HCT116 (cell line): ENCODE results near the gene CARMIL1. TPM values are rescaled to one million over a fixed set of nuclear protein-coding genes. Genes with fewer than 3 reads are reported as not detected.

Source experiments
- ATAC-seq: fragments of 200-7000 bp; cut with Tn5 transposase; 2 replicates; pipeline ENCODE4 v1.9.1; 2020; ENCODE audit warnings: mild to moderate bottlenecking, moderate library complexity
- BruUV-seq: library from RNA; stranded (reverse); fragments of 400-500 nt; replicated peaks from 2 replicates; lab custom pipeline; 2021; lab: Mats Ljungman, UMichigan
- CTCF ChIA-PET: fragments of 300-600 bp; sonication (Branson Sonifier 250); formaldehyde crosslinking; loops from one replicate; lab custom pipeline; 2021; ENCODE audit warnings: antibody characterized with exemption; lab: Charles Lee
- POLR2A ChIA-PET: fragments of 300-600, 350-600 bp; sonication (Branson Sonifier 250); formaldehyde crosslinking; loops from one replicate; lab custom pipeline; 2021; ENCODE audit warnings: antibody characterized with exemption; lab: Charles Lee
- RAD21 ChIA-PET, 2 experiments: fragments of 300-600 bp; sonication (Branson Sonifier 250); formaldehyde crosslinking; loops; one replicate each; lab custom pipeline; 2023; ENCODE audit warnings: low total read pairs in 2 of 2; ENCODE audit not compliant: uncharacterized antibody in 2 of 2, unreplicated experiment in 2 of 2, low non-redundant PET in 1 of 2; lab: Charles Lee
- DNase-seq: peaks from one replicate; pipeline ENCODE4 v3.0.0-alpha.2; 2010; ENCODE audit warnings: low read depth, low spot score
- H2AFZ ChIP-seq: fragments of 200-600 bp; shearing (Covaris generic), sonication (generic); 2 replicates; pipeline ENCODE4 v1.6.1; 2017; ENCODE audit warnings: low read depth, mixed run types, mixed read lengths, antibody characterized with exemption, low read length; ENCODE audit not compliant: poor library complexity, severe bottlenecking
- H3K27ac ChIP-seq: 2 replicates; pipeline ENCODE4 v1.5.1; 2012; ENCODE audit warnings: low read depth, low read length
- H3K27me3 ChIP-seq: fragments of 200-600 bp; sonication (generic); 2 replicates; pipeline ENCODE4 v1.6.1; 2016; ENCODE audit warnings: mixed run types, low read length, mixed read lengths; ENCODE audit not compliant: insufficient read depth
- H3K36me3 ChIP-seq, 2 experiments: fragments of 200-500 bp in 1 of 2; fragments of 200-600 bp in 1 of 2; sonication (Bioruptor generic) in 1 of 2; sonication (generic) in 1 of 2; 2 replicates each; pipeline versions ENCODE4 v1.5.1 to v1.6.1; 2014 to 2016; ENCODE audit warnings: low read length in 2 of 2, inconsistent platforms in 1 of 2, mixed read lengths in 1 of 2, mixed run types in 1 of 2; ENCODE audit not compliant: insufficient read depth in 2 of 2, control insufficient read depth in 1 of 2
- H3K4me1 ChIP-seq, 2 experiments: fragments of 200-600 bp in 1 of 2; sonication (generic) in 1 of 2; 2 replicates each; pipeline versions ENCODE4 v1.5.1 to v1.6.1; 2012 to 2017; ENCODE audit warnings: low read length in 2 of 2, inconsistent platforms in 1 of 2, mild to moderate bottlenecking in 1 of 2, mixed read lengths in 1 of 2, mixed run types in 1 of 2, moderate library complexity in 1 of 2; ENCODE audit not compliant: insufficient read depth in 2 of 2, control insufficient read depth in 1 of 2
- H3K4me2 ChIP-seq: fragments of 200-600 bp; sonication (generic); 2 replicates; pipeline ENCODE4 v1.6.1; 2017; ENCODE audit warnings: mixed run types, low read length, mixed read lengths
- H3K4me3 ChIP-seq, 2 experiments: fragments of 200-600 bp in 1 of 2; sonication (generic) in 1 of 2; replicated peaks in 1 of 2; 2 replicates each; pipeline ENCODE4 v1.5.1; 2011 to 2016; ENCODE audit warnings: low read length in 2 of 2, control low read depth in 1 of 2, low read depth in 1 of 2, mild to moderate bottlenecking in 1 of 2, mixed read lengths in 1 of 2, mixed run types in 1 of 2
- H3K79me2 ChIP-seq: fragments of 200-600 bp; sonication (generic); 2 replicates; pipeline ENCODE4 v1.6.1; 2017; ENCODE audit warnings: mild to moderate bottlenecking, mixed run types, low read length, moderate library complexity, mixed read lengths; ENCODE audit not compliant: insufficient read depth
- H3K9ac ChIP-seq: fragments of 200-600 bp; sonication (generic); 2 replicates; pipeline ENCODE4 v1.6.1; 2016; ENCODE audit warnings: low read length, mixed read lengths
- H3K9me2 ChIP-seq: fragments of 200-600 bp; sonication (generic), shearing (Covaris generic); 2 replicates; pipeline ENCODE4 v1.6.1; 2017; ENCODE audit warnings: mixed run types, mild to moderate bottlenecking, moderate library complexity; ENCODE audit not compliant: insufficient read depth
- H3K9me3 ChIP-seq, 2 experiments: fragments of 200-500 bp in 1 of 2; fragments of 200-600 bp in 1 of 2; sonication (Bioruptor generic) in 1 of 2; sonication (generic) in 1 of 2; 2 replicates each; pipeline ENCODE4 v1.6.1; 2014 to 2017; ENCODE audit warnings: low read length in 2 of 2, mixed read lengths in 2 of 2, inconsistent platforms in 1 of 2, low read depth in 1 of 2, mild to moderate bottlenecking in 1 of 2, mixed run types in 1 of 2, moderate library complexity in 1 of 2; ENCODE audit not compliant: control insufficient read depth in 1 of 2, insufficient read depth in 1 of 2
- H4K20me1 ChIP-seq: fragments of 200-600 bp; sonication (generic), shearing (Covaris generic); 2 replicates; pipeline ENCODE4 v1.6.1; 2017; ENCODE audit warnings: mixed run types, mild to moderate bottlenecking, moderate library complexity; ENCODE audit not compliant: insufficient read depth
- CBX3 ChIP-seq: IDR thresholded peaks from 2 replicates; pipeline ENCODE4 v1.6.1; 2012; ENCODE audit warnings: low read depth
- CEBPB ChIP-seq: IDR thresholded peaks from 2 replicates; pipeline ENCODE4 v1.6.1; 2012; ENCODE audit warnings: low read depth
- EZH2 ChIP-seq: fragments of 200-600 bp; sonication (generic); IDR thresholded peaks from 2 replicates; pipeline ENCODE4 v1.6.1; 2017; ENCODE audit warnings: antibody characterized with exemption, mixed run types
- EZH2phosphoT487 ChIP-seq: fragments of 200-600 bp; IDR thresholded peaks from 2 replicates; pipeline ENCODE4 v1.6.1; 2018; ENCODE audit warnings: antibody characterized with exemption, borderline replicate concordance
- SIN3A ChIP-seq: IDR thresholded peaks from 2 replicates; pipeline ENCODE4 v1.6.1; 2012; ENCODE audit warnings: low read depth
- TCF7L2 ChIP-seq: IDR thresholded peaks from 2 replicates; pipeline ENCODE4 v1.7.0; 2011; ENCODE audit warnings: borderline replicate concordance, inconsistent platforms; ENCODE audit not compliant: insufficient read depth, insufficient read length; ENCODE audit errors: extremely low read depth
- YY1 ChIP-seq: IDR thresholded peaks from 2 replicates; pipeline ENCODE4 v1.6.1; 2011; ENCODE audit warnings: low read length, low read depth, moderate library complexity, mild to moderate bottlenecking; ENCODE audit not compliant: insufficient replicate concordance; ENCODE audit errors: extremely low read depth
- ZFX ChIP-seq: fragments of 450-650 bp; IDR thresholded peaks from 2 replicates; pipeline ENCODE4 v1.6.1; 2017
- intact Hi-C: fragments of 100-400 bp; cut with micrococcal nuclease; formaldehyde crosslinking; loops from 2 replicates; pipeline ENCODE4 v1.10.0; 2022
- total RNA-seq: library from RNA; stranded (reverse); gene quantifications from one replicate; pipeline ENCODE4 v1.2.1, GENCODE V29; 2021; ENCODE audit not compliant: unreplicated experiment
- TF ChIP-seq, protein P1 (sequence below): IDR thresholded peaks from 2 replicates; pipeline ENCODE4 v1.6.1; 2012; ENCODE audit warnings: low read depth
- TF ChIP-seq, protein P2 (sequence below): IDR thresholded peaks from 2 replicates; pipeline ENCODE4 v1.6.1; 2012

The CARMIL1 gene
- total RNA-seq, 1 experiment from 2014 or later, result 21.7 TPM

DNA sequence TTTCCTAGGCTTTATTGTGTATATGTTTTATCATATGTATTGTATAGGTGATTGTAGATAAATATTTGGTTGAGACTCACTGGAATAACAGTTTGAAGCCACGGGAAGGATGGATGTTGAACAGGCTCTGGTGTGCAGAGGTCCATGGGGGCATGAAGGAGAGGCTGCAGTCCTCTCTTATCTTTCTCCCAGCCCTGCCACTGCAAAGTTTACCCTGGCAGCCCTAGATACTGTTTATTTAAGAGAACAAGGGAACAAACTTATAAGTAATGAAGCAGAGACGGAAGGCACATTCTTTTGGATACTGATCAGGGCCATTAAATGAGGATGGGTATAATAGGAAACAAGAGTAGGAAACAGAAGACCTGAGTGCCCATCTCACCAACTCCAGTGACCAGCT, 269.3 kb downstream of the CARMIL1 start (continued):
- TF ChIP-seq, protein P1, sequence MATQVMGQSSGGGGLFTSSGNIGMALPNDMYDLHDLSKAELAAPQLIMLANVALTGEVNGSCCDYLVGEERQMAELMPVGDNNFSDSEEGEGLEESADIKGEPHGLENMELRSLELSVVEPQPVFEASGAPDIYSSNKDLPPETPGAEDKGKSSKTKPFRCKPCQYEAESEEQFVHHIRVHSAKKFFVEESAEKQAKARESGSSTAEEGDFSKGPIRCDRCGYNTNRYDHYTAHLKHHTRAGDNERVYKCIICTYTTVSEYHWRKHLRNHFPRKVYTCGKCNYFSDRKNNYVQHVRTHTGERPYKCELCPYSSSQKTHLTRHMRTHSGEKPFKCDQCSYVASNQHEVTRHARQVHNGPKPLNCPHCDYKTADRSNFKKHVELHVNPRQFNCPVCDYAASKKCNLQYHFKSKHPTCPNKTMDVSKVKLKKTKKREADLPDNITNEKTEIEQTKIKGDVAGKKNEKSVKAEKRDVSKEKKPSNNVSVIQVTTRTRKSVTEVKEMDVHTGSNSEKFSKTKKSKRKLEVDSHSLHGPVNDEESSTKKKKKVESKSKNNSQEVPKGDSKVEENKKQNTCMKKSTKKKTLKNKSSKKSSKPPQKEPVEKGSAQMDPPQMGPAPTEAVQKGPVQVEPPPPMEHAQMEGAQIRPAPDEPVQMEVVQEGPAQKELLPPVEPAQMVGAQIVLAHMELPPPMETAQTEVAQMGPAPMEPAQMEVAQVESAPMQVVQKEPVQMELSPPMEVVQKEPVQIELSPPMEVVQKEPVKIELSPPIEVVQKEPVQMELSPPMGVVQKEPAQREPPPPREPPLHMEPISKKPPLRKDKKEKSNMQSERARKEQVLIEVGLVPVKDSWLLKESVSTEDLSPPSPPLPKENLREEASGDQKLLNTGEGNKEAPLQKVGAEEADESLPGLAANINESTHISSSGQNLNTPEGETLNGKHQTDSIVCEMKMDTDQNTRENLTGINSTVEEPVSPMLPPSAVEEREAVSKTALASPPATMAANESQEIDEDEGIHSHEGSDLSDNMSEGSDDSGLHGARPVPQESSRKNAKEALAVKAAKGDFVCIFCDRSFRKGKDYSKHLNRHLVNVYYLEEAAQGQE, result no peak
- TF ChIP-seq, all 23 proteins: peak for 0

DNA sequence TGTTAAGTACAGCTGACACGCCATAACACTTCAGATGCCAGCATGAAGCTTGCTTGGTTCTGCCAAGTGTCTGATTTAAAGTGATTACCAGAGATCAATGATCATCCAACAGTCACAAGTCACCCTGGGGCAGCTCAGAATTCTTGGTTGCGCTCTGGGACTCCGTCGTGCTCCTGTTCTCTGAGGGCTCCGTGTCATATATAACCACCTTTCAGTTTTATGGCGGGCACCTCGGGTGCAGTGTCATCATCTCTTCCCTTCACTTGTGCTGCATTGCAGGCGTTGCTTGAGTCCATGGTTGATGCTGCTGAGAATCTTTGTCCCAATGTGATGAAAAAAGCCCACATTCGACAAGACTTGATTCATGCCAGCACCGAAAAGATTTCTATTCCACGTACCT, 271.5 kb downstream of the CARMIL1 start:
- ChIA-PET CTCF (interaction anchor here (1.2 kb wide), 1 partner anchor 328 kb away, joined by 3 read pairs; no protein-coding TSS in a partner anchor), RAD21 (no interaction called here), POLR2A (no interaction called here)
- H3K4me3 ChIP-seq, result no peak overlapping the region
- H3K4me2 ChIP-seq, result no peak overlapping the region
- H3K4me1 ChIP-seq, result no peaks in the 10 kb centered on the region
- no peaks in the 10 kb centered on the region for H3K79me2 ChIP-seq
- no peaks in the 10 kb centered on the region for H3K36me3 ChIP-seq
- H3K9me2 ChIP-seq, result no peaks in the 10 kb centered on the region
- no peaks in the 10 kb centered on the region for H3K9me3 ChIP-seq
- intact Hi-C loops, result no loop called here
- no peak overlapping the region for H3K9ac ChIP-seq
- no peaks in the 10 kb centered on the region for H3K27me3 ChIP-seq
- DNase-seq (no peak), ATAC-seq (no peak)
- no peak overlapping the region for H2AFZ ChIP-seq
- TF ChIP-seq EZH2phosphoT487 (no peak), EZH2 (no peak), CBX3 (no peak), SIN3A (no peak), YY1 (no peak), TCF7L2 (no peak), CEBPB (no peak), ZFX (no peak)
- TF ChIP-seq, protein P2, sequence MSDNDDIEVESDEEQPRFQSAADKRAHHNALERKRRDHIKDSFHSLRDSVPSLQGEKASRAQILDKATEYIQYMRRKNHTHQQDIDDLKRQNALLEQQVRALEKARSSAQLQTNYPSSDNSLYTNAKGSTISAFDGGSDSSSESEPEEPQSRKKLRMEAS, result no peak
- TF ChIP-seq, protein P1, result no peak
- no peaks in the 10 kb centered on the region for H4K20me1 ChIP-seq
- no peak overlapping the region for H3K27ac ChIP-seq
- BruUV-seq, result no TSS peak
